ENCODE data around the gene PSMB9. TPM values are rescaled to one million over a fixed set of nuclear protein-coding genes. Genes with fewer than 3 reads are reported as not detected.

Gene PSMB9
- total and polyA plus RNA-seq, 12 donors: 13.4 to 69.8 (median 40.4) TPM

DNA sequence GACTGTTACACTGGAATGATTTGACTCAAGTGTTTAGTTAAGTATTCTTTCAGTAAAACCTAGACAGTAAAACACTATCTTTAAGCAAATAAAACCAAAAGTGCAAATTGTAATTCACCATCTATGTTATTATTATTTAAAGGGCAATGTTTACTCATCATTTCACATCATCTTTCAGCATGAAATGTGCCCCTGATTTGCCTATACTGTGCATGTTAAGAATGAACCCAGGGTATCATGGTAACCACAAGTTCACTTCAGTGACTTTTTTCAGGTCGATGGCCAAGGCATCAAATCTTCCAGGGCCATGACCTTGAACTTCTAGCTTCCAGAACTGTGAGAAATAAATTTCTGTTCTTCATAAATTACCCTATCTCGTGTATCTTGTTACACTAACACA, 35.1 kb upstream of the PSMB9 start:
- WGBS, 4 donors: 36 to 51% (median 37%) methylated on average over 2 of the region's 2 CpGs
- no peak for DNase-seq
- no peaks in the 10 kb centered on the region for H3K36me3 ChIP-seq (replicated peaks in 1 of 2)
- no peaks in the 10 kb centered on the region for H3K4me1 ChIP-seq (replicated peaks in 1 of 2)
- intact Hi-C loops (cut with DNase I): no loop called here
- no peak overlapping the region for H3K27ac ChIP-seq
- no peaks in the 10 kb centered on the region for H3K27me3 ChIP-seq
- H3K4me3 ChIP-seq: no peak overlapping the region
- TF ChIP-seq, protein P1, sequence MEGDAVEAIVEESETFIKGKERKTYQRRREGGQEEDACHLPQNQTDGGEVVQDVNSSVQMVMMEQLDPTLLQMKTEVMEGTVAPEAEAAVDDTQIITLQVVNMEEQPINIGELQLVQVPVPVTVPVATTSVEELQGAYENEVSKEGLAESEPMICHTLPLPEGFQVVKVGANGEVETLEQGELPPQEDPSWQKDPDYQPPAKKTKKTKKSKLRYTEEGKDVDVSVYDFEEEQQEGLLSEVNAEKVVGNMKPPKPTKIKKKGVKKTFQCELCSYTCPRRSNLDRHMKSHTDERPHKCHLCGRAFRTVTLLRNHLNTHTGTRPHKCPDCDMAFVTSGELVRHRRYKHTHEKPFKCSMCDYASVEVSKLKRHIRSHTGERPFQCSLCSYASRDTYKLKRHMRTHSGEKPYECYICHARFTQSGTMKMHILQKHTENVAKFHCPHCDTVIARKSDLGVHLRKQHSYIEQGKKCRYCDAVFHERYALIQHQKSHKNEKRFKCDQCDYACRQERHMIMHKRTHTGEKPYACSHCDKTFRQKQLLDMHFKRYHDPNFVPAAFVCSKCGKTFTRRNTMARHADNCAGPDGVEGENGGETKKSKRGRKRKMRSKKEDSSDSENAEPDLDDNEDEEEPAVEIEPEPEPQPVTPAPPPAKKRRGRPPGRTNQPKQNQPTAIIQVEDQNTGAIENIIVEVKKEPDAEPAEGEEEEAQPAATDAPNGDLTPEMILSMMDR (IDR thresholded peaks at IDR 0.05): no peak
- TF ChIP-seq POLR2A (IDR thresholded peaks at IDR 0.05): no peak
- no peaks in the 10 kb centered on the region for H3K9me3 ChIP-seq (replicated peaks in 1 of 3)

DNA sequence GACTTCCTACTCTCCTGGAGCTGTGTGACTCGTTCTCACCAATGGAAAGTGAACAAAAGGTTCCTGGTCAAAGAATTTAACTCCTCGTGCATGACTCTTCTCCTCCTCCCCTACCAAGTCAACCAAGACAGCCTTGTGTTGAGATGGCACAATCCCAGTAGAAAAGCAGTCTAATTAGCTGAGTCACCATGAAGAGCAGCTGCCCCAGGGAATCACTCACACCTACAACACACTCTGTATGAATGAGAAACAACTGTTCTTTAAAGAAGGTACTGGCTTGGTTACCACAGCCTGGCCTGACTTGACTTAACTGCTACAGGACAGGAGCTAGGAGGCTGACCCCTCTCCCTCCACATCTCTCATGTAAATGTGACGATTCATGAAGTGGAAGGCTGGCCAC, 34.3 kb upstream of the PSMB9 start:
- Histone ChIP-seq H3K36me3 (replicated peaks in 1 of 2) (no peaks in the 10 kb centered on the region), H3K27me3 (no peaks in the 10 kb centered on the region), H3K4me1 (replicated peaks in 1 of 2) (no peaks in the 10 kb centered on the region), H3K4me3 (no peak overlapping the region), H3K27ac (no peak overlapping the region), H3K9me3 (replicated peaks in 1 of 3) (no peaks in the 10 kb centered on the region)
- 70 to 81% (median 74%) methylated on average over 3 of the region's 3 CpGs for WGBS, 4 donors
- DNase-seq: no peak
- TF ChIP-seq, protein P1 (IDR thresholded peaks at IDR 0.05): no peak
- TF ChIP-seq POLR2A (IDR thresholded peaks at IDR 0.05): no peak
- intact Hi-C loops (cut with DNase I): no loop called here

DNA sequence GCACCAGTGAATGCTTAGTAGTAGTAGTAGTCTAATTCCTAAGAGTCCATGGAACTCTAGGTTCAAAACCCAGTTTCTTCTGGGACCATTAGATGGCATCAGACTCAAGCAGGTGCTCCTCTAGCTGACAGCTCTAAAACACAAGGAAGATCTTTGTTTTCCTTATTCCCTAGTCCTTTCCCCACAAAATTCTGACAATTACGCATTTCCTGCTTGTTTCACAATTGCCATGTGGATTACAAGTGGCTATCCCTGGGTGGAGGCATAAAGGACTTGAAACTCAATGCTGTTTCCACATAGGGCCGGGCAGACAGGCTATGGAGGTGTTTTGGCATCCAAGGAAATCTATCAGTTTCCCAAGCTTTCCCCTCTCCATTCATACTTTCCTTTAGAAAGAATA, 28.0 kb upstream of the PSMB9 start:
- TF ChIP-seq, protein P1 (IDR thresholded peaks at IDR 0.05): peak in 5 of 6 experiments; percentile 21 to 47 (median 45)
- TF ChIP-seq POLR2A (IDR thresholded peaks at IDR 0.05): no peak
- no peak overlapping the region for H3K27ac ChIP-seq
- 37 to 53% (median 47%) methylated on average over 2 of the region's 2 CpGs for WGBS, 4 donors

DNA sequence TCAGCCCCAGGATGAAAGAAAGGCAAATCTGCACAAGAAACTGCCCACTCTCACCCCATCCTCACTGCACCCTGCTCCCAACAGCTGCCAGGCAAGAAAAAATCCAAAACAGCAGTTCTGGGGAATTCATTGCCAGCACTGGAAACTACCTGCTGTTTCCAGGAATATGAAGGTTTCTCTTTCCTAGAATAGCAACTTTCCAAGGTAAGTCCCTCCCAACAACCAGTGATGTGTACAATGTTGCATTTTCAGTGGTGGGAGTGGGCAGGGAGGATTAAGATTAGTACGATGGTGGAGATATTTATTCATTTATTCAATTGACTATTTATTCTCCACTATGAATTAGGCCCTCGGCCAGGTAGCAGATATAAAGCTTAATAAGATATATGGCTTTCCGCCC, 27.0 kb upstream of the PSMB9 start:
- WGBS, 4 donors: 79 to 81% (median 80%) methylated on average over 3 of the region's 3 CpGs
- peaks cover 0 to 29% of the 10 kb centered on the region in 2 donors for H3K36me3 ChIP-seq (replicated peaks in 1 of 2)
- H3K4me1 ChIP-seq (replicated peaks in 1 of 2): no peaks in the 10 kb centered on the region
- intact Hi-C loops (cut with DNase I): loop anchor here in 1 of 2 donors (5.0 kb wide), 1 partner anchor 40 kb away; no protein-coding TSS in a partner anchor
- no peaks in the 10 kb centered on the region for H3K27me3 ChIP-seq
- no peaks in the 10 kb centered on the region for H3K9me3 ChIP-seq (replicated peaks in 1 of 3)
- TF ChIP-seq, protein P1 (IDR thresholded peaks at IDR 0.05): no peak
- TF ChIP-seq POLR2A (IDR thresholded peaks at IDR 0.05): no peak
- no peak overlapping the region for H3K27ac ChIP-seq
- H3K4me3 ChIP-seq: no peak overlapping the region
- no peak for DNase-seq

More for the DNA sequence above, 28.0 kb upstream of the PSMB9 start:
- Histone ChIP-seq H3K4me3 (no peak overlapping the region), H3K27me3 (no peaks in the 10 kb centered on the region), H3K36me3 (replicated peaks in 1 of 2) (peaks cover 0 to 24% of the 10 kb centered on the region in 2 donors), H3K9me3 (replicated peaks in 1 of 3) (no peaks in the 10 kb centered on the region), H3K4me1 (replicated peaks in 1 of 2) (no peaks in the 10 kb centered on the region)
- DNase-seq: no peak
- intact Hi-C loops (cut with DNase I): loop anchor here in 1 of 2 donors (5.0 kb wide), 1 partner anchor 41 kb away; no protein-coding TSS in a partner anchor
